HEK293 (cell line): ENCODE results near the gene OR1J4.

Experiments used
- CTCF ChIA-PET: fragments of 350-600 bp; formaldehyde crosslinking; extraction: SDS; loops from one replicate; lab custom pipeline; 2021; ENCODE audit warnings: antibody characterized with exemption; lab: Yijun Ruan, JAX
- POLR2A ChIA-PET: fragments of 300-600 bp; formaldehyde crosslinking; extraction: SDS; loops from one replicate; lab custom pipeline; 2020; ENCODE audit warnings: antibody characterized with exemption, inconsistent platforms; lab: Yijun Ruan, JAX
- H3K27ac ChIP-seq: fragments of 200-500 bp; sonication (Bioruptor generic); 2 replicates; pipeline ENCODE4 v1.5.1; 2014; ENCODE audit warnings: low read depth, low read length, control low read depth, inconsistent platforms; ENCODE audit errors: extremely low read depth
- H3K36me3 ChIP-seq, 2 experiments: fragments of 200-500 bp in 1 of 2; sonication (Bioruptor generic) in 1 of 2; 1 replicate in 1 of 2; 2 replicates in 1 of 2; pipeline ENCODE4 v1.5.1; 2014 to 2017; ENCODE audit warnings: inconsistent platforms in 2 of 2, low read length in 2 of 2; ENCODE audit not compliant: control insufficient read depth in 2 of 2, insufficient read depth in 1 of 2
- H3K4me1 ChIP-seq: fragments of 200-500 bp; sonication (Bioruptor generic); 2 replicates; pipeline ENCODE4 v1.5.1; 2014; ENCODE audit warnings: mild to moderate bottlenecking, low read length, inconsistent platforms; ENCODE audit not compliant: control insufficient read depth, insufficient read depth
- H3K4me3 ChIP-seq: 2 replicates; pipeline ENCODE4 v1.5.1; 2011; ENCODE audit warnings: low read depth, mild to moderate bottlenecking, control low read depth, low read length, moderate library complexity
- H3K9me3 ChIP-seq: fragments of 200-500 bp; sonication (Bioruptor generic); 2 replicates; pipeline ENCODE4 v1.5.1; 2014; ENCODE audit warnings: low read depth, low read length, inconsistent platforms; ENCODE audit not compliant: control insufficient read depth, insufficient read depth
- IKZF3 ChIP-seq: fragments of 450-650 bp; IDR thresholded peaks from 2 replicates; pipeline ENCODE4 v1.5.0; 2018; ENCODE audit warnings: missing biosample characterization, mild to moderate bottlenecking, missing genetic modification characterization, moderate library complexity
- RBAK ChIP-seq: fragments of 450-650 bp; formaldehyde crosslinking; IDR thresholded peaks from 2 replicates; pipeline ENCODE4 v1.5.1; 2016; ENCODE audit warnings: missing biosample characterization, missing genetic modification characterization
- ZEB2 ChIP-seq: fragments of 450-650 bp; formaldehyde crosslinking; IDR thresholded peaks from 2 replicates; pipeline ENCODE4 v1.5.1; 2016; ENCODE audit warnings: missing biosample characterization, missing genetic modification characterization
- ZNF133 ChIP-seq: fragments of 450-650 bp; formaldehyde crosslinking; IDR thresholded peaks from 2 replicates; pipeline ENCODE4 v1.5.1; 2016; ENCODE audit warnings: missing biosample characterization, missing genetic modification characterization
- ZNF175 ChIP-seq: fragments of 450-650 bp; formaldehyde crosslinking; IDR thresholded peaks from 2 replicates; pipeline ENCODE4 v1.5.1; 2016; ENCODE audit warnings: missing biosample characterization, missing genetic modification characterization
- ZNF214 ChIP-seq: fragments of 450-650 bp; formaldehyde crosslinking; IDR thresholded peaks from 2 replicates; pipeline ENCODE4 v1.5.1; 2017; ENCODE audit warnings: missing biosample characterization, mild to moderate bottlenecking, missing genetic modification characterization, borderline replicate concordance
- ZNF404 ChIP-seq: fragments of 450-650 bp; formaldehyde crosslinking; IDR thresholded peaks from 2 replicates; pipeline ENCODE4 v1.5.1; 2017; ENCODE audit warnings: missing biosample characterization, missing genetic modification characterization
- ZNF426 ChIP-seq: fragments of 450-650 bp; formaldehyde crosslinking; IDR thresholded peaks from 2 replicates; pipeline ENCODE4 v1.5.1; 2017; ENCODE audit warnings: missing biosample characterization, missing genetic modification characterization, mild to moderate bottlenecking, inconsistent platforms, moderate library complexity
- ZNF514 ChIP-seq: fragments of 450-650 bp; formaldehyde crosslinking; IDR thresholded peaks from 2 replicates; pipeline ENCODE4 v1.5.1; 2016; ENCODE audit warnings: missing biosample characterization, missing genetic modification characterization
- ZNF561 ChIP-seq: fragments of 450-650 bp; IDR thresholded peaks from 2 replicates; pipeline ENCODE4 v1.5.1; 2018; ENCODE audit warnings: missing biosample characterization, missing genetic modification characterization, borderline replicate concordance
- ZNF600 ChIP-seq: fragments of 450-650 bp; formaldehyde crosslinking; IDR thresholded peaks from 2 replicates; pipeline ENCODE4 v1.5.1; 2016; ENCODE audit warnings: missing biosample characterization, missing genetic modification characterization
- ZNF654 ChIP-seq: fragments of 450-650 bp; formaldehyde crosslinking; IDR thresholded peaks from 2 replicates; pipeline ENCODE4 v1.5.1; 2016; ENCODE audit warnings: low read depth, missing biosample characterization, missing genetic modification characterization
- ZNF670 ChIP-seq: fragments of 450-650 bp; formaldehyde crosslinking; IDR thresholded peaks from 2 replicates; pipeline ENCODE4 v1.5.1; 2016; ENCODE audit warnings: missing biosample characterization, missing genetic modification characterization, low read depth
- TF ChIP-seq, protein P1 (sequence below): fragments of 450-650 bp; formaldehyde crosslinking; IDR thresholded peaks from 2 replicates; pipeline ENCODE4 v1.5.1; 2016; ENCODE audit warnings: missing biosample characterization, missing genetic modification characterization
- TF ChIP-seq, protein P2 (sequence below): fragments of 450-650 bp; formaldehyde crosslinking; IDR thresholded peaks from 2 replicates; pipeline ENCODE4 v1.5.1; 2016; ENCODE audit warnings: missing biosample characterization, missing genetic modification characterization
- TF ChIP-seq, protein P3 (sequence below): fragments of 450-650 bp; formaldehyde crosslinking; IDR thresholded peaks from 2 replicates; pipeline ENCODE4 v1.5.1; 2016; ENCODE audit warnings: missing biosample characterization, missing genetic modification characterization

Gene OR1J4

GRCh38 chr9:122479062-122479461 is 39.9 kb upstream of the OR1J4 start:
- ChIA-PET CTCF (interaction anchor here (1.3 to 1.7 kb wide), 2 partner anchors 14 to 15 kb away, joined by 4 to 7 read pairs; no protein-coding TSS in a partner anchor), POLR2A (no interaction called here)
- Histone ChIP-seq H3K4me1 (no peaks in the 10 kb centered on the region), H3K4me3 (no peak overlapping the region), H3K9me3 (no peaks in the 10 kb centered on the region), H3K36me3 (no peaks in the 10 kb centered on the region), H3K27ac (no peak overlapping the region)
- TF ChIP-seq ZNF514 (tag by site-specific recombination) (no peak), ZNF426 (tag by site-specific recombination) (no peak), ZEB2 (tag by site-specific recombination) (no peak), ZNF404 (tag by site-specific recombination) (no peak), IKZF3 (tag by site-specific recombination) (no peak), ZNF214 (tag by site-specific recombination) (no peak), ZNF133 (no peak)

GRCh38 chr9:122498883-122499288 is 20.1 kb upstream of the OR1J4 start:
- TF ChIP-seq ZNF561 = no peak
- TF ChIP-seq ZNF654 (tag by site-specific recombination) = peak; percentile 38
- TF ChIP-seq ZNF670 (tag by site-specific recombination) = no peak
- TF ChIP-seq, protein P1, sequence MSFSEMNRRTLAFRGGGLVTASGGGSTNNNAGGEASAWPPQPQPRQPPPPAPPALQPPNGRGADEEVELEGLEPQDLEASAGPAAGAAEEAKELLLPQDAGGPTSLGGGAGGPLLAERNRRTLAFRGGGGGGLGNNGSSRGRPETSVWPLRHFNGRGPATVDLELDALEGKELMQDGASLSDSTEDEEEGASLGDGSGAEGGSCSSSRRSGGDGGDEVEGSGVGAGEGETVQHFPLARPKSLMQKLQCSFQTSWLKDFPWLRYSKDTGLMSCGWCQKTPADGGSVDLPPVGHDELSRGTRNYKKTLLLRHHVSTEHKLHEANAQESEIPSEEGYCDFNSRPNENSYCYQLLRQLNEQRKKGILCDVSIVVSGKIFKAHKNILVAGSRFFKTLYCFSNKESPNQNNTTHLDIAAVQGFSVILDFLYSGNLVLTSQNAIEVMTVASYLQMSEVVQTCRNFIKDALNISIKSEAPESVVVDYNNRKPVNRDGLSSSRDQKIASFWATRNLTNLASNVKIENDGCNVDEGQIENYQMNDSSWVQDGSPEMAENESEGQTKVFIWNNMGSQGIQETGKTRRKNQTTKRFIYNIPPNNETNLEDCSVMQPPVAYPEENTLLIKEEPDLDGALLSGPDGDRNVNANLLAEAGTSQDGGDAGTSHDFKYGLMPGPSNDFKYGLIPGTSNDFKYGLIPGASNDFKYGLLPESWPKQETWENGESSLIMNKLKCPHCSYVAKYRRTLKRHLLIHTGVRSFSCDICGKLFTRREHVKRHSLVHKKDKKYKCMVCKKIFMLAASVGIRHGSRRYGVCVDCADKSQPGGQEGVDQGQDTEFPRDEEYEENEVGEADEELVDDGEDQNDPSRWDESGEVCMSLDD (tag by site-specific recombination) = no peak
- no peak for TF ChIP-seq RBAK (tag by site-specific recombination)
- H3K36me3 ChIP-seq = no peaks in the 10 kb centered on the region
- ChIA-PET CTCF (interaction anchor here (0.5 to 2.4 kb wide), 41 partner anchors 9 to 904 kb away, joined by 3 to 23 read pairs (median 4); partner anchors contain the start of gene OR1J2), POLR2A (no interaction called here)
- no peaks in the 10 kb centered on the region for H3K4me1 ChIP-seq
- H3K4me3 ChIP-seq = no peak overlapping the region
- H3K27ac ChIP-seq = no peak overlapping the region
- no peaks in the 10 kb centered on the region for H3K9me3 ChIP-seq

GRCh38 chr9:122506964-122507363 is 12.0 kb upstream of the OR1J4 start:
- POLR2A ChIA-PET = no interaction called here
- H3K36me3 ChIP-seq = no peaks in the 10 kb centered on the region
- TF ChIP-seq, protein P2, sequence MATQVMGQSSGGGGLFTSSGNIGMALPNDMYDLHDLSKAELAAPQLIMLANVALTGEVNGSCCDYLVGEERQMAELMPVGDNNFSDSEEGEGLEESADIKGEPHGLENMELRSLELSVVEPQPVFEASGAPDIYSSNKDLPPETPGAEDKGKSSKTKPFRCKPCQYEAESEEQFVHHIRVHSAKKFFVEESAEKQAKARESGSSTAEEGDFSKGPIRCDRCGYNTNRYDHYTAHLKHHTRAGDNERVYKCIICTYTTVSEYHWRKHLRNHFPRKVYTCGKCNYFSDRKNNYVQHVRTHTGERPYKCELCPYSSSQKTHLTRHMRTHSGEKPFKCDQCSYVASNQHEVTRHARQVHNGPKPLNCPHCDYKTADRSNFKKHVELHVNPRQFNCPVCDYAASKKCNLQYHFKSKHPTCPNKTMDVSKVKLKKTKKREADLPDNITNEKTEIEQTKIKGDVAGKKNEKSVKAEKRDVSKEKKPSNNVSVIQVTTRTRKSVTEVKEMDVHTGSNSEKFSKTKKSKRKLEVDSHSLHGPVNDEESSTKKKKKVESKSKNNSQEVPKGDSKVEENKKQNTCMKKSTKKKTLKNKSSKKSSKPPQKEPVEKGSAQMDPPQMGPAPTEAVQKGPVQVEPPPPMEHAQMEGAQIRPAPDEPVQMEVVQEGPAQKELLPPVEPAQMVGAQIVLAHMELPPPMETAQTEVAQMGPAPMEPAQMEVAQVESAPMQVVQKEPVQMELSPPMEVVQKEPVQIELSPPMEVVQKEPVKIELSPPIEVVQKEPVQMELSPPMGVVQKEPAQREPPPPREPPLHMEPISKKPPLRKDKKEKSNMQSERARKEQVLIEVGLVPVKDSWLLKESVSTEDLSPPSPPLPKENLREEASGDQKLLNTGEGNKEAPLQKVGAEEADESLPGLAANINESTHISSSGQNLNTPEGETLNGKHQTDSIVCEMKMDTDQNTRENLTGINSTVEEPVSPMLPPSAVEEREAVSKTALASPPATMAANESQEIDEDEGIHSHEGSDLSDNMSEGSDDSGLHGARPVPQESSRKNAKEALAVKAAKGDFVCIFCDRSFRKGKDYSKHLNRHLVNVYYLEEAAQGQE (tag by site-specific recombination) = no peak
- TF ChIP-seq ZNF175 (tag by site-specific recombination) (no peak), ZNF600 (tag by site-specific recombination) (no peak)
- TF ChIP-seq, protein P3, sequence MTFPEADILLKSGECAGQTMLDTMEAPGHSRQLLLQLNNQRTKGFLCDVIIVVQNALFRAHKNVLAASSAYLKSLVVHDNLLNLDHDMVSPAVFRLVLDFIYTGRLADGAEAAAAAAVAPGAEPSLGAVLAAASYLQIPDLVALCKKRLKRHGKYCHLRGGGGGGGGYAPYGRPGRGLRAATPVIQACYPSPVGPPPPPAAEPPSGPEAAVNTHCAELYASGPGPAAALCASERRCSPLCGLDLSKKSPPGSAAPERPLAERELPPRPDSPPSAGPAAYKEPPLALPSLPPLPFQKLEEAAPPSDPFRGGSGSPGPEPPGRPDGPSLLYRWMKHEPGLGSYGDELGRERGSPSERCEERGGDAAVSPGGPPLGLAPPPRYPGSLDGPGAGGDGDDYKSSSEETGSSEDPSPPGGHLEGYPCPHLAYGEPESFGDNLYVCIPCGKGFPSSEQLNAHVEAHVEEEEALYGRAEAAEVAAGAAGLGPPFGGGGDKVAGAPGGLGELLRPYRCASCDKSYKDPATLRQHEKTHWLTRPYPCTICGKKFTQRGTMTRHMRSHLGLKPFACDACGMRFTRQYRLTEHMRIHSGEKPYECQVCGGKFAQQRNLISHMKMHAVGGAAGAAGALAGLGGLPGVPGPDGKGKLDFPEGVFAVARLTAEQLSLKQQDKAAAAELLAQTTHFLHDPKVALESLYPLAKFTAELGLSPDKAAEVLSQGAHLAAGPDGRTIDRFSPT (tag by site-specific recombination) = no peak
- no peak overlapping the region for H3K4me3 ChIP-seq
- no peaks in the 10 kb centered on the region for H3K9me3 ChIP-seq
- no peak overlapping the region for H3K27ac ChIP-seq
- CTCF ChIA-PET = interaction anchor here (2.4 kb wide), 1 partner anchor 8 kb away, joined by 23 read pairs; no protein-coding TSS in a partner anchor
- no peaks in the 10 kb centered on the region for H3K4me1 ChIP-seq
